H1 (cell line): ENCODE measurements around the gene FFAR2. TPM values are rescaled to one million over a fixed set of nuclear protein-coding genes. Genes with fewer than 3 reads are reported as not detected.

Source experiments
- EP300 ChIP-seq, 2 experiments: IDR thresholded peaks; 1 replicate in 1 of 2; 2 replicates in 1 of 2; pipeline ENCODE4 v1.6.1; 2011 to 2012; ENCODE audit warnings: low read depth in 2 of 2, low read length in 2 of 2, mild to moderate bottlenecking in 2 of 2, borderline replicate concordance in 1 of 2, inconsistent platforms in 1 of 2, moderate library complexity in 1 of 2
- FOSL1 ChIP-seq: IDR thresholded peaks from 2 replicates; pipeline ENCODE4 v1.6.1; 2011; ENCODE audit warnings: mild to moderate bottlenecking, low read depth, low read length, moderate library complexity; ENCODE audit not compliant: insufficient read depth
- SAP30 ChIP-seq: fragments of 300-600 bp; sonication (generic); IDR thresholded peaks from 2 replicates; pipeline ENCODE4 v1.7.1; 2012; ENCODE audit warnings: low read length, moderate library complexity, mild to moderate bottlenecking, inconsistent platforms; ENCODE audit not compliant: insufficient read depth, insufficient replicate concordance
- SRF ChIP-seq: IDR thresholded peaks from 2 replicates; pipeline ENCODE4 v1.6.1; 2011; ENCODE audit warnings: mild to moderate bottlenecking, low read depth, low read length, moderate library complexity
- polyA plus RNA-seq, 7 experiments: library from polyadenylated mRNA; depleted of rRNA in 3 of 7; stranded (reverse) in 5 of 7; unstranded in 2 of 7; fragments of >200 nt in 5 of 7; fragments of 200-250 nt in 2 of 7; gene quantifications; 1 replicate in 5 of 7; 2 replicates in 1 of 7; 4 replicates in 1 of 7; pipeline versions ENCODE4 v1.2.1 to v1.2.3, GENCODE V29; 2011 to 2013; ENCODE audit warnings: missing spikeins in 2 of 7, mixed read lengths in 2 of 7
- total RNA-seq: library from RNA; stranded (reverse); fragmentation: NEBNext Ultra II Directional; extraction: Animal tissue kit (Norgen Biotek cat#: 25700); gene quantifications from 2 replicates; pipeline ENCODE4 v1.2.1, GENCODE V29; 2021

FFAR2 gene
- total and polyA plus RNA-seq, 2 of the 8 experiments (the other 6 are each of a cell fraction or from before 2014, with no cell fraction given) = not detected

DNA sequence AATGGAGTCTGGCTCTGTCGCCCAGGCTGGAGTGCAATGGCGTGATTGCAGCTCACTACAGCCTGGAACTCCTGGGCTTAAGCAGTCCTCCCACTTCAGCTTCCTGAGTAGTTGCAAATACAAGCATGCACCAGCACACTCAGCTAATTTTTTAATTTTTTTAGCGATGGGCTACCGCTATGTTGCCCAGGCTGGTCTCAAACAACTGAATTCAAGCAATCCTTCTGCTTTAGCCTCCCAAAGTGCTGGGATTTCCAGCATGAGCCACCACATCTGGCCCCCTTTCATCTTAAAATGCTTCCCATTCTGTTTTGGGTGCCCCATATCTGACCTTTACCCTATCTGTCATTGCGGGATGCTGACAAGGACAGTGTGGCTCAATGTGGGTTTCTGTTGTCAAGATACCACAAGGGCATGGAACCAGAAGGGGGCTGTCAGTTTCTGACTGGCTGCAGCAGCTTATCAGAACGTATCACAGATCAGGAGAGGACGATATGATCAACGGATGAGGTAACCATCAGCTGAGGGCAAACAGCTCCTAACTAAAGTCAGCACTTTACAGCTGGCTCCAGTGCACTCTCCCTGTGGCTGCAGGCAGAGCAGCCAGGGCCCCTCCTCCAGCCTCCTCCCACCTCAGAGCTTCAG lies 44.8 kb upstream of the FFAR2 start (continued):
- TF ChIP-seq SAP30 (no peak), SRF (no peak), FOSL1 (no peak), EP300 (IDR thresholded peaks at IDR 0.05; ENCODE audit: borderline replicate concordance in 1 of 2, low read depth in 2 of 2, low read length in 2 of 2) (no peak)
